Measurements from ENCODE around the gene KCNK7. TPM values are rescaled to one million over a fixed set of nuclear protein-coding genes. Genes with fewer than 3 reads are reported as not detected.
A peak's percentile ranks its signal among the peaks of the same experiment; 100 is the strongest.

Gene KCNK7
- total RNA-seq, 1 donor: 1.3 TPM

DNA sequence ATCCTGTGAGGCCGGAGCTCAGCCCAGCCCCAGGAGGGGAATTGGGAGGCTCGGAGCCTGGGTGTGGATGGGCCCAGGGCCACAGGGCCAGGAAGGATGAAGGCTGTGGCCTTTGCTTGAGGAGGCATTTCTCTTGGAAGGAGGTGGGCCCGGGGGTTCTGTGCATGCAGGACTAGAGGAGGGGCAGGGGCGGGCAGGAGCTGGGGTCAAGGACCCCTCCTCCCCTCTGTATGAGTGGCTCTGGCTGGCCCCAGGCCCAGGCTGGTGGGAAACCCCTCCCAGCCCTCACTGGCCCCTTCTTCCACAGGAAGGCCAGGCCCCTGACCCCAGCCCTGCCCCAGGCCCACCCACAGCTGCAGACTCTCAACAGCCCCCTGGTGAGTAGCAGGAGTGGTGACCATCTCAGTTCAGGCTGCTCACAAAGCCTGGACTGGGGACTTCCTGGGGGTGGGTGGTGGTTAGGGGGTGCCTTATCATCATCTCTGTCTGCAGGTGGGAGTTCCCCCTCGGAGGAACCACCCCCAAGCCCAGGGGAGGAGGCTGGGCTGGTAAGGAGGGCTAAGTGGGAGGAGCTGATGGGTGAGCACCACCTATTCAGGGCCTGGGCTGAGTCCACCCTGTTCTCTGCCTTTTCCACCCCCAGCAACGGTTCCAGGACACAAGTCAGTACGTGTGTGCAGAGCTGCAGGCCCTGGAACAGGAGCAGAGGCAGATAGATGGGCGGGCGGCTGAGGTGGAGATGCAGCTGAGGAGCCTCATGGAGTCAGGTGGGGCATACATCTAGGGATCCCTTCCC is 6.0 kb downstream of the KCNK7 start:
- DNase-seq (ENCODE audit: low read depth in 2 of 3, low spot score in 2 of 3): peak in 2 of 3 donors; percentile 71 to 72

DNA sequence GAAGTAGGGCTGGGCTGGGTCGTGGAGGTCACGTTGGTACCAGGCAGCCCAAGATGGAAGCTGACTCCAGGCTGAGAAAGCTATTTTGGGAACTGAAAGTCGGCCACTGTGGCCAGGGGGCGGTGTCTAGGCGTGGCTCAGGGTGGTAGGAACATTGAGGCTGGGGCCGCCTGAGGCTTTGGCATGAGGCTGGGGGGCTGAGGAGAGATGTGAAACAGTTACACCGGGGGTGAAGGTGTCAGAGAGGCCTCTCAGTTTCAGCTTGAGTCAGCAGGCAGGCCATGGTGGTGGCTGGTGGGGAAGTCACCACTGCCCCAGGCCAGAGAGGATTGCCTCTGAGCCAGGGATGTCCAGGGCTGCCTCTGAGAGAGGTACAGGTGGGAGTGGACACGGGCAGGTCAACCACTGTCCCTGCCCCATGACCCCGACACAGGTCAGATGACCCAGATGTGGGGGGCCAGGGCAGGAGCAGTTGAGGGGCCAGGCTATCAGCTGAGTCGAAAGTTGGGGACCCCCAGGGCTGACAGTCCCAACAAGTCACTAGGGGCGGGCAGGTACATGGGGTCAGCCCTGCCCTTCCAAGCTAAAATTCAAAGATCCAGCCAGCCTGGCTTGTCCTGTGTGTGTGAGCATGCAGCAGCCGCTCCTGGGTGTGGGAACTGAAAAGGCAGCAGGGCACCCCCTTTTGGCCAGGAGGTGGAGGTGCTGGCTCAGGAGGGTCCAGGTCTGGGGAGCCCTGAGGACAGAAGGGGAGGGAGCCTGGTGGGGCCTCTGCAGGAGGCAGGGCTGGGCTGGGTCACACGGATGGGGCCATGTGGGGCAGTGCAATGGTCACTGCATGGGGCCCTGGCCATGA is 7.2 kb downstream of the KCNK7 start:
- DNase-seq (ENCODE audit: low read depth in 2 of 3, low spot score in 2 of 3): peak in 2 of 3 donors; percentile 72 to 82

DNA sequence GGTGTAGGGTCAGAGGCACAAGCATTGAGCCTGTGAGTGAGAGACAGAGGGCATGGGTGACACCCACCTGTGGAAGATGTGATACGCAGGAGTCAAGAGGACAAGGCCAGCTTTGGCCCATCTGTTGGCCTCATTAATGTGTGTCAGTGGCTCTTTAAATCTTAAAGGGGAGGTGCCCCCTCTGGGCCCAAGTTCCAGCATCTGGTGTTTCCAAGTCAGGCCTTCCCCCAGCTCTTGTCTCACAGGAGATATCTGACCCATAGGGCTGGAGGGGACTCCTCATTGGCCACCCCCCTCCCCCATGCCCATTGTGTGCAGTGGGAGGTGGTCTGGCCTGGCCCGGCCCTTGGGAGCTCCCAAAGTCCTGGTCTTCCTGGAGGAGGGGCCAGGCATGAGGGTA is 8.9 kb downstream of the KCNK7 start:
- DNase-seq (ENCODE audit: low read depth in 2 of 3, low spot score in 2 of 3): no peak

GRCh38 chr11:65586247-65586630 is 9.4 kb downstream of the KCNK7 start:
- no peak for DNase-seq (ENCODE audit: low read depth in 2 of 3, low spot score in 2 of 3)

DNA sequence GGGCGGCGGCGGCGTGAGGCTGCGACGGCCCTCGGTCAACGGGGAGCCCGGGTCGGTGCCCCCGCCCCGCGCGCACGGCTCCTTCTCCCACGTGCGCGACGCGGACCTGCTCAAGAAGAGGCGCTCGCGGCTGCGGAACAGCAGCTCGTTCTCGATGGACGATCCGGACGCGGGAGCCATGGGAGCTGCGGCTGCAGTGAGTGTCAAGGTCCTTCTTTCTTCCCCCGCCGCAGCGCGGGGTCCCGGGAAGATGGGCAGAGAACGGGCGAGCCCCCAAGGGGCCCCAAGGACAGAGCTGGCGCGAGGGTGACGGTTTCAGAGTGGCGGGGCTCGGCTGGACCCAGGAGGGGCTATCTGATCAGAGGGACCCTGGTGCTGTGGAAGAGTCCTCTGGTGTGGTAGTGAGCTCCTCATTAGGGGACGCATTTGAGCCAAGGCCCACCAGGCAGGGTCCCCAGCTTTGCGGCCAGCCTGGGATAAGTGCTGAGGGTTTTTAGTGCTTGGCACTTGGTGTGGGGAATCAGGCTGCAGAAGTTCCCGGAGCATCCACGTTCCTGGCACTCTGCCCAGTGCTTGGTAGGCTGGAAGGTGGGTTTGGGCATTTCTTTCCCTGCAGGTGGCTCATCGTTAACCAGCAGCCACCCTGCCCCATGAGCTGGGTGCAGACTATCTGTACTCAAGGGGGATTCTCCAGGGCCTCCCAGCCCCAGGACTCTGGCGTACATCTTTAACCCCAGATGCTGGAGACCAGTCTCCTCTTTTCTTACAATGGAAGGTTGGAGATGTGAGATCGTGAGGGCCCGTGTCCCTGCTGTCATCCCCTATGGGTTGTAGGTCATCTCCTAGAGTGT is 10.0 kb downstream of the KCNK7 start:
- no peak for DNase-seq (ENCODE audit: low read depth in 2 of 3, low spot score in 2 of 3)

GRCh38 chr11:65584723-65585171 is 10.9 kb downstream of the KCNK7 start:
- no peak for DNase-seq (ENCODE audit: low read depth in 2 of 3, low spot score in 2 of 3)

GRCh38 chr11:65584106-65584505 is 11.5 kb downstream of the KCNK7 start:
- DNase-seq (ENCODE audit: low read depth in 2 of 3, low spot score in 2 of 3): no peak

GRCh38 chr11:65583589-65583988 is 12.0 kb downstream of the KCNK7 start:
- no peak for DNase-seq (ENCODE audit: low read depth in 2 of 3, low spot score in 2 of 3)

DNA sequence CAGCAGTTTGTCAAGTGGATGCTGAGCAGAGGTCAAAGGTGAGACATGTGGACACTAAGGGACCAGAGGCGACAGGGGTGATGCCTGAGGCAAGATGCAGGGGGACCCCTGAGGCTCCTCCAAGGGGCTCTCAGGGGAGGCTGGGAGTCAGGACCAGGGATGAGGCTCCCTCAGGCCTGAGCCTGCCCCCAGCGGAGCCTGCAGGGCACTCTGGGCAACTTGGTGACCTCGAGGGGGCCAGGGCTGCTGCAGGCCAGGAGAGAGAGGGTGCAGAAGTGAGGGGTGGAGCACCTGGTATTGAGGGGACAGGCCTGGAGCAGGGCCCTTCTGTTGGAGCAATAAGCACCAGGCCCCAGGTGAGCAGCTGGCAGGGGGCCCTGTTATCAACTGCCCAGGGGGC is 13.7 kb downstream of the KCNK7 start:
- DNase-seq (ENCODE audit: low read depth in 2 of 3, low spot score in 2 of 3): no peak

DNA sequence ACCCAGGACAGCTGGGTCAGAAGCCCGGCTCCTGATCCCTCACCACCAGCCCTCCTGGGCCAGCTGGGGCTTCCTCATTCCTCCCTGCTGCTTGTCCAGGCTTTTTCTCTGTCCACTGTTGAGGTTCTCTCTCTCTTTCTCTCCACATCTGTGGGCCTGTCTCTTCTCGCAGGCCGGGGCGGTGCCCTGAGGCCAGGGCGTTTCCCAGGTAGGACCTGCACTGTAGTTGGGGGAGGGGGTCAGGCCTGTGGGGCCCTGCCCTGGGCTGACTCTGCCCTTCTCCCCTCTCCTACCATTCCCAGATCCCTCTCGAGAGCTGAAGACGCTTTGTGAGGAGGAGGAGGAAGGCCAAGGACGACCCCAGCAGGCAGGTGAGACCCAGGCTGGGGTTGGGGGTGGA is 14.8 kb downstream of the KCNK7 start:
- no peak for DNase-seq (ENCODE audit: low read depth in 2 of 3, low spot score in 2 of 3)

- no peak for DNase-seq (ENCODE audit: low read depth in 2 of 3, low spot score in 2 of 3)
These were observed 15.4 kb downstream of the KCNK7 start for GRCh38 chr11:65580031-65580692.

DNA sequence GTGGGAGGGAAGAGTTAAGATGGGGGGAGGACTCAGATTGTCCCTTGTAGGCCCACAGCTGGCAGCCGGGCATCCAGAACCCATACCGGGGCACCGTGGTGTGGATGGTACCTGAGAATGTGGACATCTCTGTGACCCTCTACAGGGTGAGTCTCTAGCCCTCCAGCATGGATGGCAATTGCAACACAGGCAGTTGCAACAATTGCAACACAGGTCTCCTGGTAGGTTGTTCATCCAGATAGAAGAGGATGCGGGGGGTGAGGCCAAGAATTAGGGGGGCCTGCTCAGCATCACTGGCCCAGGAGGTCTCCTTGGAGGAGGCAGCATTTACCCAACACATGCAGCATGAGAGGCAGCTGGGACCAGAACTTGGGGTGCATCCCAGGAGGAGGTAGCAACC is 16.3 kb downstream of the KCNK7 start:
- no peak for DNase-seq (ENCODE audit: low read depth in 2 of 3, low spot score in 2 of 3)

- DNase-seq (ENCODE audit: low read depth in 2 of 3, low spot score in 2 of 3): no peak
These were observed 16.9 kb downstream of the KCNK7 start for GRCh38 chr11:65578667-65579066.

- no peak for DNase-seq (ENCODE audit: low read depth in 2 of 3, low spot score in 2 of 3)
These were observed 17.5 kb downstream of the KCNK7 start for GRCh38 chr11:65578134-65578533.

GRCh38 chr11:65577756-65578109 is 17.9 kb downstream of the KCNK7 start:
- DNase-seq (ENCODE audit: low read depth in 2 of 3, low spot score in 2 of 3): no peak

- DNase-seq (ENCODE audit: low read depth in 2 of 3, low spot score in 2 of 3): peak in 2 of 3 donors; percentile 64 to 84
These were observed 18.5 kb downstream of the KCNK7 start for GRCh38 chr11:65576867-65577755.

GRCh38 chr11:65576232-65576866 is 19.3 kb downstream of the KCNK7 start:
- DNase-seq (ENCODE audit: low read depth in 2 of 3, low spot score in 2 of 3): no peak

DNA sequence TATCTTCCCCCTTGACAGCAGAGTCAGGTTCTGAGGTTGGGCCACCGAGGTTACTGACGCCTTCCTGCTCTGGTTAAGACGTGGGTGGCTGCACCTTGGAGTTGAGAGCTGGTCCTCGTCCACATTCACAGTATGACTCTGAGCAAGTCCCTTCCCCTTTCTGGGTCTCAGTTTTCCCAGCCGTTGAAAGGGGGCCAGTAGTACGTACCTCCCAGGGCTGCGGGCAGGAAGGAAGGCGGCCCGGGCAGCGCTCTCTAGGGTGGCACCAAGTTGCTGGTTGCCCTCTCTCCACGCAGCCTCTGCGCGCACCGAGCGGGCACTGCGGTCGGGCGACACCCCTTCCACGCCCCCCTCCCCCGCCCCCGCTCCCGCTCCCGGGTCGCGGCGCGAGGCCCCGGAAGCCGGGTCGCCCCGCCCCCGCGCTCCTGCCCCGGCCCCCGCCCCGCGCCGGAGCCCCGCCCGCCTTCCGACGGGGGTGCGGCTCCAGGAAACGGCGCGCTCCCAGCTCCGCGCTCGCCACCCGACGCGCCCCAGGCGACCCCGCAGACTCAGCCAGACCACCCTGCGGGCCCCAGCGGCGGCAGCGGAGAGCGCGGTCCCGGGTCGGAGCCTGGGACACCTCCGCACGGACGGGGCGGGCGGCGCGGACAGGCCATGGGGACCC is 19.9 kb downstream of the KCNK7 start, which contains the start of gene EHBP1L1:
Gene EHBP1L1 (plus strand): TSS at position 486 of the 664 bp plus-strand sequence. CDS start 250 bp downstream, outside the sequence.
- DNase-seq (ENCODE audit: low read depth in 2 of 3, low spot score in 2 of 3): peak in 2 of 3 donors; percentile 58 to 62

All from hematopoietic multipotent progenitor cell (in vitro differentiated cells).